Ishikawa (cell line): Measurements from ENCODE around the gene YIF1A.

Experiments
- CEBPB ChIP-seq: IDR thresholded peaks from 2 replicates; pipeline ENCODE4 v1.6.1; 2012
- CREB1 ChIP-seq: IDR thresholded peaks from 2 replicates; pipeline ENCODE4 v1.6.1; 2012; ENCODE audit warnings: low read depth
- EGR1 ChIP-seq: IDR thresholded peaks from 2 replicates; pipeline ENCODE4 v1.6.1; 2012
- EP300 ChIP-seq: IDR thresholded peaks from 2 replicates; pipeline ENCODE4 v1.6.1; 2012; ENCODE audit warnings: borderline replicate concordance
- FOXM1 ChIP-seq: IDR thresholded peaks from 2 replicates; pipeline ENCODE4 v1.6.1; 2012; ENCODE audit warnings: low read depth, borderline replicate concordance
- MAX ChIP-seq: IDR thresholded peaks from 2 replicates; pipeline ENCODE4 v1.6.1; 2012
- NFIC ChIP-seq: IDR thresholded peaks from 2 replicates; pipeline ENCODE4 v1.6.1; 2012
- RAD21 ChIP-seq: IDR thresholded peaks from 2 replicates; pipeline ENCODE4 v1.6.1; 2012; ENCODE audit warnings: low read depth
- REST ChIP-seq: IDR thresholded peaks from 2 replicates; pipeline ENCODE4 v1.6.1; 2012; ENCODE audit warnings: low read depth, mild to moderate bottlenecking
- TAF1 ChIP-seq: IDR thresholded peaks from 2 replicates; pipeline ENCODE4 v1.6.1; 2012; ENCODE audit warnings: low read depth, mild to moderate bottlenecking
- TCF12 ChIP-seq: IDR thresholded peaks from 2 replicates; pipeline ENCODE4 v1.6.1; 2012; ENCODE audit warnings: low read depth
- TEAD4 ChIP-seq: IDR thresholded peaks from 2 replicates; pipeline ENCODE4 v1.6.1; 2012
- USF1 ChIP-seq: IDR thresholded peaks from 2 replicates; pipeline ENCODE4 v1.6.1; 2012
- YY1 ChIP-seq: IDR thresholded peaks from 2 replicates; pipeline ENCODE4 v1.6.1; 2012; ENCODE audit warnings: low read depth
- ZBTB7A ChIP-seq: IDR thresholded peaks from 2 replicates; pipeline ENCODE4 v1.6.1; 2012; ENCODE audit warnings: low read depth

Gene YIF1A

DNA sequence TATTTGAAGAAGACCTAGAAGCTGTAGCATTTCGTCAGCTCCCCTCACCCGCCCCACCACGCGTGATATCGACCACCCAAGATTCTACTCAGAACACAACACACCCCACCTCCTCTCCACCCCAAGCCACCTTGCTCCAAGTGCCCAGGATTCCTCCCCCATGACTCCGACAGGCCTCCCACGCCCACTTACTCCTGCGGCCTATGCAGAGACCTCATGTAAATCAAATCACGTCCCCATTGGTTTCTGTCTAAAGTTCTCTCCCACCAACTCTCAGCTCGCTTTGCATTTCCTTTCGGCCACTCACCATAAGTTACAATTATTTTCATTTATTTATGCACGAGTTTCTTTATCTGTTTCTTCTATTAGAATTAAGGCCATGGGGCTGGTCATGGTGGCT is 13.7 kb upstream of the YIF1A start:
- TF ChIP-seq NFIC (no peak), CREB1 (no peak), TCF12 (no peak)

GRCh38 chr11:66299186-66299585 is 10.2 kb upstream of the YIF1A start:
- TF ChIP-seq NFIC, result no peak
- no peak for TF ChIP-seq EP300
- TF ChIP-seq MAX, result no peak

DNA sequence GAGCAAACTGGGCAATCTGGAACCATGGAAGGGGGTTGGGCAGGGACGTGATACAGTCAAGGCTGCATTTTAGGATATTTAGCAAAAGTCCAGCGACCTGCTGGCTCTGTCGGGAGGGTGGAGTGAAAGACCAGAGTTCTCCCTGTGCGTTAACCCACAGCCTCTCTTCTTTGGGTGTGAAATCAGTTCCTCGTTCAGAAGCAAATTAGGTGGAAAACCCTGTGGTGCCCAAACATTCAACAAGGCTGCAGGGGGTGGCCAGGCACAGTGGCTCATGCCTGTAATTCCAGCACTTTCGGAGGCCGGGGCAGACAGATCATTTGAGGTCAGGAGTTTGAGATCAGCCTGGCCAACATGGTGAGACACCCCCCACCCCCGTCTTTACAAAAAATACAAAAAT is 8.7 kb upstream of the YIF1A start:
- no peak for TF ChIP-seq TEAD4
- no peak for TF ChIP-seq TAF1
- no peak for TF ChIP-seq USF1
- no peak for TF ChIP-seq NFIC
- TF ChIP-seq FOXM1, result no peak
- no peak for TF ChIP-seq YY1
- no peak for TF ChIP-seq RAD21
- TF ChIP-seq ZBTB7A, result no peak
- no peak for TF ChIP-seq REST
- no peak for TF ChIP-seq TCF12
- TF ChIP-seq MAX, result no peak
- no peak for TF ChIP-seq CEBPB
- no peak for TF ChIP-seq CREB1
- no peak for TF ChIP-seq EP300
- no peak for TF ChIP-seq EGR1

DNA sequence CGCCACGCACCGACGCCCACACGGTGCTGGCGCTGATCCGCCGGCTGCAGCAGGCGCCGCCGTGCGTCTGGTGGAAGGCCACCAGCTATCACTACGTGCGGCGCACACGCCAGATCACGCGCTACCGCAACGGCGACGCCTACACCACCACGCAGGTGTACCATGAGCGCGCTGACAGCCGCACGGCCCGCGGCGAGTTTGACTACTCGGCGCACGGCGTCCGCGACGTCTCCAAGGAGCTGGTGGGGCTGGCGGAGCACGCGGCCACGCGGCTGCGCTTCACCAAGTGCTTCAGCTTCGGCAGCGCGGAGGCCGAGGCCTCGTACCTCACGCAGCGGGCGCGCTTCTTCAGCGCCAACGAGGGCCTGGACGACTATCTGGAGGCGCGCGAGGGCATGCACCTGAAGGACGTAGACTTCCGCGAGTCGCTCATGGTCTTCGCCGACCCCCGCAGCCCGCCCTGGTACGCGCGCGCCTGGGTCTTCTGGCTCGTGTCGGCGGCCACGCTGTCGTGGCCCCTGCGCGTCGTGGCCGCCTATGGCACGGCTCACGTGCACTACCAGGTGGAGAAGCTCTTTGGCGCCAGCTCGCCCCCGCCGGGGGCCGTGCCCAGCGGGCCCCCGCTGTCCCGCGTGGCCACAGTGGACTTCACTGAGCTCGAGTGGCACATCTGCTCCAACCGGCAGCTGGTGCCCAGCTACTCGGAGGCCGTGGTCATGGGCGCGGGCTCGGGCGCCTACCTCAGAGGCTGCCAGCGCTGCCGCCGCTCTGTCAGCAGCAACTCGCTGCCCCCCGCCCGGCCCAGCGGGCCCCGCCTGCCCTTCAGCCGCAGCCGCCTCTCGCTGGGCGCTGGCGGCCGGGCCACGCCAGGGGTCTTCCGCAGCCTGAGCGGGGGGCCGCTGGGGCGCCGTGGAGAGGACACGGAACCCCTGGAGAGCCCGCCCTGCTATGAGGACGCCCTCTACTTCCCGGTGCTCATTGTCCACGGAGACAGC is 6.0 kb upstream of the YIF1A start:
- TF ChIP-seq EP300 (no peak), REST (no peak), MAX (no peak), TCF12 (no peak), YY1 (no peak), RAD21 (no peak), EGR1 (no peak), CREB1 (no peak), FOXM1 (no peak), NFIC (no peak), TEAD4 (no peak)

DNA sequence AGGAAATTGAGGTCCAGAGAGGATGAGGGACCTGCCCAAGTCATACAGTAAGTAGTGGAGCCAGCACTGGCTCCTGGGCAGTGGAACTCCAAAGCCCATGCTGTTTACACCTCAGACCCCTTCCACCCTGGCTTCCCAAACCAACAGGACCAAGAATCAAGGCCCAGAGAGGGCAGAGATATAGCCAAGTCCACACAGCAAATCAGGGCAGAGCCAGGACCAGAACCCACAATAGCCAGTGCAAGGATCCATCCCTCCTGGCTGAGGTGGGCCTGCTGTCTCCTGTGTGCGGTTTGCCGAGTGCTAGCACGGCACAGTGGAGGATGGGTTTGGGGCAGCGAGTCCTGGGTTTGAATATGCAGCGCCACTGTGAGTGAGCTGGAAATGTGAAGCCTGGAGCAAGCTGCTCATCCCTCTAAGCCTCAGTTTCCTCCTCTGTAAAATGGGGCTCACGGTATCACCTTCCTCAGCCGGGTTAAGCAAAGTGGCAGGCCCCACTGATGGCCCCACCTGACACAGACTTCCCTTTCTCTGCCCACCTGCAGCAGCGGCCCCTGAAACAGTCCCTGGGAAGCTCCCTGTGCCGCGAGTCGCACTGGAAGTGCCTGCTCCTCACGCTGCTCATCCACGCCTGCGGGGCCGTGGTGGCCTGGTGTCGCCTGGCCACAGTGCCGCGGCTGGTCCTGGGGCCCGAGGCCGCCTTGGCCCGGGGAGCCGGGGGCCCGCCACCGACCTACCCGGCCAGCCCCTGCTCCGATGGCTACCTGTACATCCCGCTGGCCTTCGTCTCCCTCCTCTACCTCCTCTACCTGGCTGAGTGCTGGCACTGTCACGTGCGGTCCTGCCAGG is 5.1 kb upstream of the YIF1A start:
- TF ChIP-seq USF1, result no peak
- no peak for TF ChIP-seq CEBPB
- TF ChIP-seq TCF12, result no peak

DNA sequence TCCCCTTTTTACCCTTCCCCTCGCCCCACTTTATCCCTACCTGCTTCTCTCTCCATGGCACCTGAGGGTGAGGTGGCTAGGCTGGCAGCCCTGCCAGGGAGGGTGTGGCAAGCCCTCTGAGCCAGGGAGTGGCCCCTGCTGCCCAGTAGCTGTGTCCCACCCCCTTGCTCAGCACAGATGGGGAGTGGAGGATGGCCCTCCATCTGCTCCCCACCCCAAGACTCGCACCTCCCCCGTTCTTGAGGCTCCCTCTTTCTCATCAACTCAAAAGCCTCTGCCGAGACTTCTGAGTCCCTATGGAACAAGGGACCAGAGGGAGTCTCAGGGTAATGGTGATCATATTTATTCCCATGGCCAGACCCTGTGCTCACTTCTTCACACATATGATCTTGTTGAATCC is 4.4 kb upstream of the YIF1A start:
- no peak for TF ChIP-seq CREB1
- TF ChIP-seq TEAD4, result no peak
- TF ChIP-seq EGR1, result no peak
- TF ChIP-seq FOXM1, result no peak
- no peak for TF ChIP-seq REST
- no peak for TF ChIP-seq NFIC
- no peak for TF ChIP-seq RAD21
- TF ChIP-seq TCF12, result no peak
- no peak for TF ChIP-seq USF1
- no peak for TF ChIP-seq TAF1
- no peak for TF ChIP-seq CEBPB
- no peak for TF ChIP-seq YY1
- no peak for TF ChIP-seq MAX
- TF ChIP-seq ZBTB7A, result no peak
- no peak for TF ChIP-seq EP300
